NCI-H524 treated with DMSO at 0.1 percent for 48 hours (cell line): ENCODE results near the gene BCKDHB.
"Not testable (repeated sequence)": the region's sequence is repeated elsewhere in the genome, so short reads cannot be mapped to it uniquely, and the experiment has no call there.

Experiments
- DNase-seq: peaks from one replicate; lab custom pipeline; 2025; lab: John Stamatoyannopoulos, UW

The BCKDHB gene

GRCh38 chr6:80106418-80107235, at the start of gene BCKDHB:
TSS of gene BCKDHB (plus strand) at chr6:80106671. CDS start at chr6:80106694, 23 bp downstream.
- peak; percentile 89 for DNase-seq

- no peak for DNase-seq
Measured at GRCh38 chr6:80060774-80061173, 45.7 kb upstream of the BCKDHB start.

DNA sequence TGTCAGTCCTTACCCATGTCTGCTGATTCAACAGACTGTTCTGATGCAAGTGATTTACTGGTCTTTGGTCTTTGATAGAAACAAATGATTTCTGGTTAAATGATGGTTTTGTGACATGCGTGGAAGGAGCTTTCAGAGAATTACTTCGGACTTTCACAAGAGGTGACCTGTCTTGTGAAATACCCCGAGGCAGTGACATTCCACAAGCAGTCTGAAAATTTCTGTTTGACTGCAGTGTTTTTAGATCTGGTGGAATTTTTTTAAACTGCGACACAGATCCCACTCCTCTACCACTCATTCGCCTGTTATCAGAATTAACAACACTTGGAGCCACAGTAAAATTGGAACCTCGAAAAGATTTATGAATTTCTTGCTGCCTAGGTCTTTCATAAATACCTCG, 38.3 kb upstream of the BCKDHB start:
- DNase-seq = not testable (repeated sequence)

- DNase-seq = not testable (repeated sequence)
Measured at GRCh38 chr6:80070431-80070830, 36.0 kb upstream of the BCKDHB start.

GRCh38 chr6:80077067-80077466, 29.4 kb upstream of the BCKDHB start:
- DNase-seq = no peak

DNA sequence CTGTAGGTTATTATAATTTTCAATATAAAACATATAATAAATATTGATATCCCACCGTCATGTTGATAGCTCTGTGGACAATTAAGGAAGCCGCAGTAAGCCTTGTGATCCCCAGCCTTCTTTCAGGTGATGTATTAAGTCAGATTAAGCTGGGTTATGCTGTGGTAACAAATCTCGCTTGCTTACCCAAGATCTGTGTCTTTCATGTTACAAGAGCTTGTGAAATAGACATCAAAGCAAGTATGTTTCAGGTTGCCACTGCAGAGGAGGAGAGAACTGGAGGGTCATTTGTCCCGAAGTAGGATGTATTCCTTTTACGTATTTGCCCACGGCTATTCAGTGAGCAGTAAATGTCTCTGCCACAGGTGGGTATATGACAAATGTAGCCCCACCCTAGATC, 17.8 kb upstream of the BCKDHB start:
- DNase-seq = no peak

DNA sequence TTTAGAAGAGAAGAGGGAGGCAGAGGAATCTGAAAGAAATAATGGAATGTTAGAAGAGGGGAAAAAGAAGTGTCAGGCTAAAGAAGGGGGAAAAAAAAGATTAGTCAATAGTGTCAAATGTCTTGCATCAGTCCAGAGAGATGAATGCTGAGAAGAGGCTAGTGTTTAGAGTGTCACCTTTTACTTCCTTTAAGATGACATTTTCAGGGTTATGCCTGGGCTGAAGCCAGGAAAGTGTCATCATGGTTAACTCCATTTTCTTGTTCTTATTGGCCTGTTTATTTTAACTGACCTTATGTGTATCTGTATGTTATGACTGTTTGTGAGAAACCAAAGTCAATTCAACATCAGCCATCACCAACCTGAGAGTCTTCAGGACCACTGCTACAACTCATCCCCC, 15.0 kb upstream of the BCKDHB start:
- no peak for DNase-seq

DNA sequence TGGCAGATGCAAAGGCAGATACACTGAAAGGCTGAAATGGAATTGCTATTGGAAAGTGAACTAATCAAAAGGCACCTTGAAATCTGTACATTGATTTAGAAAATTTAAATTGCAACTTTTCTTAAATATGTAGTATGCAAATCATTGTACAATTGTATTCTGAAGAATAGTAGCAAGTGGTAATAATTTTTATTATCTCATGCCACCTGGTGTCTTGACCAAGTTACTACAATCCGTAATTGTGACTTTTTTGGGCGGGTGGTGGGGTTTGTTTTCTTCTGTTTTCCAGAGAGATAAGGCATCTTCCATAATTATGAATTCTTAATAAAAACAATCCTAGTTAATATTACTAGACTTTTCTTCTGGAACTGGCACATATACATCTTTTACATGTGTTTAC, 12.5 kb upstream of the BCKDHB start:
- DNase-seq = no peak

DNA sequence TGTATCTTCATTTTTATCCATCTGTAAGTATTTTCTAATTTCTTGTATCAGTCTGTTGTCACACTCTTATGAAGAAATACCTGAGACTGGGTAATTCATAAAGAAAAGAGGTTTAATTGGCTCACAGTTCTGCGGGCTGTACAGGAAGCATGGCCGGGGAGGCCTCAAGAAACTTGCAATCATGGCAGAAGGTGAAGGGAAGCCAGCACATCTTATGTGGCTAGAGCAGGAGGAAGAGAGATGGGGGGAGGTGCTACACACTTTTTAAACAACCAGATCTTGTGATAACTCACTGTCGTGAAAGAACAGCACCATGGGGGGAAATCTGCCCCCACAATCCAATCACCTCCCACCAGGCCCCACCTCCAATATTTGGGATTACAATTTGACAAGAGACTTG, 10.9 kb upstream of the BCKDHB start:
- no peak for DNase-seq

- DNase-seq = no peak
Measured at GRCh38 chr6:80098392-80098791, 8.1 kb upstream of the BCKDHB start.

- DNase-seq = no peak
Measured at GRCh38 chr6:80104520-80104919, 2.0 kb upstream of the BCKDHB start.

DNA sequence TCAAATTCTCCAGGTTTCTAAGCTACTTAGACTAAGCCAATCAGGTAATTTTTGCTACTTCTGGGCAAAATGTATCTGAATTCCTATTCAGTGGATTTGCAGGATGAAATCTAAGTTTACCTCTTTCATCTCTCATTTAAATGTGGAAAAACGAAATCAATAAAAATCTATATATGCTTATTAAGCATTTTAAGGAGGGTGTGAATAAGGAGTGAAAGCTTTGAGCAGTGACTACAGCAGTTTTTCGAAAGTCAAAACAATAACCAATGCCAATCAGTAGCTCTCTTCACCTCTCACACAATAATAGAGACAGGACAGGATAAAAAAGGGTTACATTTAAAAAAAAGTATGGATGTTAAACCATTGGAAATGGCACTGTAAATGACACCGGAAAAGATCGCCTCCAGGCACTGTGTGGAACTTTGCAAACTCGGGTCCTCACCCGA, 476 bp upstream of the BCKDHB start:
- no peak for DNase-seq

DNA sequence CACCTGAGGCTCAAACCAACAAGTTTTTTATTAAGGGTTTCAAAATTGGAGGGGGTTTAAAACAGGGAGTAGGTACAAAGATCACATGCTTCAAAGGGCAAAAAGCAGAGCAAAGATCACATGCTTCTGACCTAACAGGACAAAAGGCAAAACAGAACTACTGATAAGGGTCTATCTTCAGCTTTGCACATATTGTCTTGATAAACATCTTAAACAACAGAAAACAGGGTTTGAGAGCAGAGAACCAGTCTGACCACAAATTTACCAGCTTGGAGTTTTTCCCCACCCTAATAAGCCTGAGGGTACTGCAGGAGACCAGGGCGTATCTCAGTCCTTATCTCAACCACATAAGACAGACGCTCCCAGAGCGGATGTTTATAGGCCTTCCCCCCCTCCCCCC, 16.1 kb downstream of the BCKDHB start:
- not testable (repeated sequence) for DNase-seq

- no peak for DNase-seq
Measured at GRCh38 chr6:80126657-80127345, 20.3 kb downstream of the BCKDHB start.

- DNase-seq = no peak
Measured at GRCh38 chr6:80129485-80129884, 23.0 kb downstream of the BCKDHB start.

GRCh38 chr6:80133020-80133419, 26.5 kb downstream of the BCKDHB start:
- peak; percentile 26 for DNase-seq

DNA sequence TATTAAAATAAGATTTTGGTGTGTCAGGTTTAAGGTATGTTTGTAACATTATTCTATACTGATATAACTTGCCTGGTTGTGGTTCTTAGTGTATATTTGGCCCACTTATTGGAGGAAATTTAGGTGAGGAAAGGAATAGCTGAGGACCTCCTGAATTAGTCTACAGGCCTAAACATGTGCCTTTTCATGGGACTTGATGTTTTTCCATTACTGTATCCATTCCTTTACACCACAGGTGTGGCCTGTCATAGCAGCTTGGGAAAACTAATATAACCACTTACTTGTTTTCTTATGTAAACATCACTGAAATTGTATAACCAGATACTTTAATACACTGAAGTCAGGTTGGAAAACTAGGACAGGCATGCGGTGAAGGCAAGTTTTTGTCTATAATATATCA, 27.6 kb downstream of the BCKDHB start:
- no peak for DNase-seq

DNA sequence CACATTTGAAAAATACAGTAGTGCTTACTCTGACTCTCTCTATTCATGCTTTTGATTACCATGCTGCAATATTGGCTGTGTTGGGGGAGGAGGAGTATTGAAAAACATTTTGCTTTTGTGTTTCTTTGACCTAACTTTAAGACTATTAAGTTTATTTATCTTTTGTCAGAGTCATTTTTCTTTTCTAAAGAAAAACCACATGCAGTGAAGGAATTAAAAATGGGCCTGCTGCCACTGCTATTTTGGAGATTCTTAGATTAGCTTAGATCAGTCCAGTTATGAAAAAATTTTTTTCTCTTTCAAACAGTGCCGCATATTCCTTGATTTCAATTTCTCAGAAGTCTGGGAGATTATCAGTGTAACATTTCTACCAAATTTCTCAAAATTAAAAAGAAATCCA, 36.1 kb downstream of the BCKDHB start:
- no peak for DNase-seq

DNA sequence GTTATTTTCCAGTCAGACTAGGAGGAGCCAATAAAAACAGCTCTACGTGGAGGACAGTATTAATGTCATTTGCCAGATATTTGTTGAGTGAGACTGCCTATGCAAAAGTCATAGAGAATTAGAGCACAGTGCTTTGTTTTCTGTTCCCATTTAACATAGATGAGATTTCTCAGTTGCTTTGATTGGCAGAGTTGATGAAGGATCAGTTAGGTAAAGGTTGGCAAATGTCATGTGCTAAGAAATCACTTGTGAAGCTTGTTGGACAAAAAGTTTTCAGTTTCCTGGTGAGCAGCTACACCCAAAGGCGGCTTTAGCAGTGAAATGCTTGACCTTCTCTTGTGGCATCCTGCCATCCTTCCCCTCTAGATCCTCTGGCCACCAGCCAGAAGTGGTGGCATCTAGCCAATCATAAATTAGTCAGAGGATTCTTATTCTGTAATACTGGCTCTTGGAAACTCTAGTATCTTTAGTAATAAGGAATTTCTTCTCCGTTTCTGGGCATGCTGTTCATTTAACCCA, 37.0 kb downstream of the BCKDHB start:
- no peak for DNase-seq

- no peak for DNase-seq
Measured at GRCh38 chr6:80144753-80145315, 38.4 kb downstream of the BCKDHB start.

- DNase-seq = no peak
Measured at GRCh38 chr6:80145509-80145908, 39.0 kb downstream of the BCKDHB start.

GRCh38 chr6:80145921-80146320, 39.5 kb downstream of the BCKDHB start:
- no peak for DNase-seq

GRCh38 chr6:80148220-80148619, 41.7 kb downstream of the BCKDHB start:
- DNase-seq = no peak
